CD4-positive, alpha-beta T cell treated with Interleukin-10 for 1 hour (primary cell): Measurements from ENCODE around the gene MPC1L.
"Not testable (repeated sequence)": the region's sequence is repeated elsewhere in the genome, so short reads cannot be mapped to it uniquely, and the experiment has no call there.

Source experiments
- DNase-seq: peaks from one replicate; pipeline ENCODE4 v3.0.0-alpha.2; 2020

The MPC1L gene

GRCh38 chrX:40623139-40623536 is at the start of gene MPC1L:
TSS of gene MPC1L (plus strand) at chrX:40623428. CDS start at chrX:40623566, 138 bp downstream.
- DNase-seq, result no peak

DNA sequence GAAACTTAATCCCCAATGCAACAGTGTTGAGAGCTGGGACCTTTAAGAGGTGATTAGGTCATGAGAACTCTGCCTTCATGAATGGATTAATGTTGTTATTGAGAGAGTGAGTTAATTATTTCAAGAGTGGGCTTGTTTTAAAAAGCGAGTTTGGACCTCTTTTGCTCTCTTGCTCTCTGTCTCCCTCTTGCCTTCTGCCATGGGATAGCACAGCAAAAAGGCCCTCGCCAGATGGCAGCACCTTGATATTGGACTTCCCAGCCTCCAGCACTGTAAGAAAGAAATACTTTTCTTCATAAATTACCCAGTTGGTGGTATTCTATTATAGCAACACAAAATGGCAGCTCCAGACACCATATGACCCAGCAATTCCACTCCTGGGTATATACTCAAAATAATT is 49.5 kb upstream of the MPC1L start:
- peak; percentile 55 for DNase-seq

DNA sequence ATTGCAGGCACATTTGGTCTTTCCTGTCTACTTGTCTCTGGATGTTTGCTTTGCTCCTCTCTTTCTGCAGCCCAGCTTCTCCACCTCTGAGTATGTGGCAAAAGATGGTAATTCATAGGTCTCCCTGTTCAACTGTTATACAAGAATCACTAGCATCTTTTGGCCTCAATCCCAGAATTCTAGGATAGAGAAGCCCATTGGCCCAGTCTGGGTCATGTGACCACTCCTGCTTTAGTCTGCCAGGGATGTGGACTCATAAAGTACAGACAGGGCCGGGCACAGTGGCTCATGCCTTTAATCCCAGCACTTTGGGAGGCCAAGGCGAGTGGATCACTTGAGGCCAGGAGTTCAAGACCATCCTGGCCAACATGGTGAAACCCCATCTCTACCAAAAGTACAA is 47.8 kb upstream of the MPC1L start:
- not testable (repeated sequence) for DNase-seq

DNA sequence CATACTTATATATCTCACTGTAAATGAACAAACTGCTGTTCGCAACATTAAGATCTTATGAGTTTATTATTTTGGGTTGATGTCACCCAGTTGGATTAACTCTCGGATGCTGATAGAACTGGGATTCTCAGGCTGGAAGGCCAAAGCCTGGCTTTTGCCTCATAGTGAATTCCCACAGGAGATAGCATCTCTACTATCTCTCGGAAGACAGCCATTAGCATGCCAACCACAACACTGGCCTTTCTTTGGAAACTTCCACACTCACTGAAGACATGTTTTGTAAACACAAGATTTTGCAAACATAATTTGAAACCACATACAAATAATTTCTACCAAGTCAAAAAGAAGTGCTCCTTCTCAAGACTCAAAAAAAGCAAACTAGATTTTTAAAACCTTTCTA is 46.9 kb upstream of the MPC1L start:
- no peak for DNase-seq

GRCh38 chrX:40578039-40578695 is 45.1 kb upstream of the MPC1L start:
- no peak for DNase-seq

- DNase-seq, result no peak
These were observed 44.1 kb upstream of the MPC1L start for GRCh38 chrX:40579141-40579540.

DNA sequence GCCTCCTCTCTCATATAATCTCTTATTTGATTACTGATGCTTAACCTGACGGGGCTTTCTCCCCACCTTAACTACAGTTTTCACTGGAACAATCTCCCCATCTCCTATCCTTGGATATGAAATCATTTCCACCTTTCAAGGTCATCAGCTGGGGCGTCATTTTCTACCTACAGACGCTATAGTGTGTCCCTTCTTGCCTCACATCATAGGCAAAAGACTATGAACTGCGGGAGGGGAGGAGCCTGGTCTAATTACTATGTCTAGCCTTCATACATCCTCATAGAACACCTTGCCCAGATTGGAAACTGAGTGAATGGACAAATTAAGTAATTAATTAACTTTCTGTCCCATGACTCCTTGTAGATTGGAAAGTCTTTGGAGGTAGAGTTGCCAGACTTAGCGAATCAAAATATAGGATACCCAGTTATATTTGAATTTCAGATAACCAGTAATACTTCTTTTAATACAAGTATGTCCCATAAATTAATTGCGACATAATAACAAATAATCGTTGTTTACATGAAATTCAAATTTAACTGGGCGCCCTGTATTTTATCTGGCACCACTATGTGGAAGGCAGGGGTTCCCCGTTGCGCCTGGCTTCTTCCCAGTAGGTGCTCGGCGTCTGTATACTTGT is 43.2 kb upstream of the MPC1L start:
- no peak for DNase-seq

GRCh38 chrX:40580537-40581335 is 42.5 kb upstream of the MPC1L start, which contains the start of gene ATP6AP2:
TSS of gene ATP6AP2 (plus strand) at chrX:40580970. CDS start at chrX:40581066, 96 bp downstream.
- peak; percentile 94 for DNase-seq

GRCh38 chrX:40581336-40581920 is 41.8 kb upstream of the MPC1L start:
- peak; percentile 35 for DNase-seq

- not testable (repeated sequence) for DNase-seq
These were observed 41.0 kb upstream of the MPC1L start for GRCh38 chrX:40582178-40582577.

- no peak for DNase-seq
These were observed 40.4 kb upstream of the MPC1L start for GRCh38 chrX:40582811-40583210.

DNA sequence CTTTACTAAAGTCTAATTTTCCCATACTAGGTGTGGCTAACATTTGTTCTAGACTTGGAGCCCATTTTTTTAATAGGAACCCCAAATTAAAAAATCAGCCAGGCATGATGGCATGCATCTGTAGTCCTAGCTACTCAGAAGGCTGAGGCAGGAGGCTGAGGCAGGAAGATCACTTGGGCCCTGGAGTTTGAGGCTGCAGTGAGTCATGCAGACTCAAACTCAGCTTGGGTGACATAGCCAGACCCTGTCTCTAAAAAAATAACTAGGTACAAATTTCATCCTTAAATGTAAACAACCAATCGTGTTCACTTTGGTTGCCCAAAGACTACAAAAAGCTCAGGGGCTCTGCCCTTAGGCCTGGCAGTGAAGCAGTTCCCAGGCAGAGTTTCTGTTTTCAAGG is 35.6 kb upstream of the MPC1L start:
- not testable (repeated sequence) for DNase-seq

DNA sequence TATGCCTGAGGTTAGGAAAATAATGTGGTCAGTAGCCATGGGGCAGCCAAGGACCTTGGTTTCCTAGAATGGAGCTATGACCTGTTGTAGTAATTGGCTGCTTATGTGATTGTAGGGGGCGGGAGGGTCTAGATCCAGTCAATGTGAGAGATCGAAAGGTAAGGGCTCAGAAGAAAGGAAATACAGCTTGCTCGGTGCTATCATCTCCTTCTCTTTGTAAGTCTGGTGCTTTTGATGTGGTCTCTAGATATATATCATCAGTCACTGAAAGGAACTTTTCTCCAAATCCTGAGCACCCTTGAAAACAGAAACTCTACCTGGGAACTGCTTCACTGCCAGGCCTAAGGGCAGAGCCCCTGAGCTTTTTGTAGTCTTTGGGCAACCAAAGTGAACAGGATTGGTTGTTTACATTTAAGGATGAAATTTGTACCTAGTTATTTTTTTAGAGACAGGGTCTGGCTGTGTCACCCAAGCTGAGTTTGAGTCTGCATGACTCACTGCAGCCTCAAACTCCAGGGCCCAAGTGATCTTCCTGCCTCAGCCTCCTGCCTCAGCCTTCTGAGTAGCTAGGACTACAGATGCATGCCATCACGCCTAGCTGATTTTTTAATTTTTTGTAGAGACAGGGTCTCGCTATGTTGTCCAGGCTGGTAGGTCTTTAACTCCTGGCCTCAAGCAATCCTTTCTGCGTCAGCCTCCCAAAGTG is 33.5 kb upstream of the MPC1L start:
- DNase-seq, result peak; percentile 41

DNA sequence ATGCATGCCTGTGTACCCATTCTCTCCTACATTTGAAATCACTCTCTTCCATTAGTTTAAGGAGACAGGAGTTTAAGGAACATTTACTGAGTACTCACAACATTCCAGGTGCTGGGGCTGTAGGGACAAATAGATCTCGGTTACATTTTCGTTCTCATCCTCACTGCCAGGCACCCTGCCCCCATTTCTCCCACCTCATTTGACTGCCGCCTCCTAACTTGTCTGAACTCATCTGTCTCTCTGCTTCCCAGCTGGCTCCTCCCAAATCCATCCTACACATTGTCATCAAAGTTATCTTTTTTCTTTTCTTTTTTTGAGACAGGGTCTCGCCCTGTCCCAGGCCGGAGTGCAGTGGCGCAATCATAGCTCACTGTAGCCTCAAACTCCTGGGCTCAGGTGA is 19.8 kb upstream of the MPC1L start:
- DNase-seq, result no peak

DNA sequence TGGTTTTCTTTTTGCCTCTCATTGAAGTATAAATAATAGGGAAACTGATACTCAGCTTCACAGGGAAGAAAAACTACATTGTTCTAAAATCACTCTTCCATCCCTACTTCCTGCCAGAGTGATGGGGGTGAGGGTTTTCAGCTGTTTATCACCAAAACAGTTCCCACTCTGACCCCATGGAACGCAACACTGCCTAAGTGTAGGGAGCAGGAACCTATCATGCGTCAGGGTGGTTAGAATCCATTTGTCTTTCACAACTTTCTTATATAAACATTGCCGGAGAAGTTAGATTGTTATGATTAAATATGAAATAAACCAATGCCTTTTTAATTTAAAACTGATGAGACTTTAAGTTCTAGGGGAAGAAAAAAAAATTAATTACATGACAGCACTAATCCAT is 15.8 kb upstream of the MPC1L start:
- DNase-seq, result no peak

- DNase-seq, result no peak
These were observed 10.7 kb upstream of the MPC1L start for GRCh38 chrX:40612511-40612910.

DNA sequence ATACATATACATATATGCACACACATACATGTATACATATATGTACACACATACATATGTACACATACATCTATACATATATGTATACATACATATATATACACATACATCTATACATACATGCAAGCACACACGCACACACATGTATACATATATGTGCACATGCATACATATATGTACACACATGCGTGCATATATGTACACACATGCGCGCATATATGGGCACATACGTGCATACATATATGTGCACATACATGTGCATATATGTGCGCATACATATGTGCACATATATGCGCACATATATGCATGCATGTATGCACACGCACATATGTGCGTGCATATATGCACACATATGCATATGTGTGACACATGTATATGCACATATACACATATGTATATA is 7.3 kb upstream of the MPC1L start:
- no peak for DNase-seq

GRCh38 chrX:40617566-40617965 is 5.7 kb upstream of the MPC1L start:
- DNase-seq, result no peak

DNA sequence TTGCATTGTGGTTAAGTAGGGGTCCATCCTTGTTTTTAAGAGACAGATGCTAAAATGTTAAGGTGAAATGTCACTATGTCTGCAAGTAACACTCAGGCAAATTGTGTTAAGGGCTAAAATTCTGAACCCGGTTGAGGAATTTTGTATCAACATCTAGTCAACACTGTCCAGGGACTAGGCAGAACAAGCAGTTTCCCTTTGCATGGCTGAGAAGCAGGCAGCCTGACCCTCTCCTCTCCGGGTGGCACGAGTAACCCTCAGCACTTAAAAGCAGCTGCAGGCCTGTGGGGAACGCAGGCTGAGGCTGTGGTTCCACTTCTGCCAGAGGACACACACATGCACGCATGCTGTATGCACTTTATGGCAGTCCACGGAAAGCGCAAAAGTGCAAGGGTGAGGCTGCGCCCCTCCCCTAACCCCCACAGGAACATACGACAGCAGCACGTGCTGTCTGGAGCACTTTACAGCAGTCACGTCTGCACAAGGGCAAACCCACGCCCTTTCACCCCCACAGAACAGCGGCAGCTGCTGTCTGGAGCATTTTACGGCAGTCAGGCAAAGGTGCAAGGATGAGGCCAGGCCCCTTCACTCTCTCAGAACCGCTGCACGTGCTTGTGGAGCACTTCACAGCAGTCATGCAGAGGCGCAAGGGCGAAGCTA is 619 bp upstream of the MPC1L start:
- DNase-seq, result no peak

- DNase-seq, result no peak
These were observed 437 bp downstream of the MPC1L start for GRCh38 chrX:40623665-40624064.

- DNase-seq, result no peak
These were observed 2.1 kb downstream of the MPC1L start for GRCh38 chrX:40625294-40625693.

DNA sequence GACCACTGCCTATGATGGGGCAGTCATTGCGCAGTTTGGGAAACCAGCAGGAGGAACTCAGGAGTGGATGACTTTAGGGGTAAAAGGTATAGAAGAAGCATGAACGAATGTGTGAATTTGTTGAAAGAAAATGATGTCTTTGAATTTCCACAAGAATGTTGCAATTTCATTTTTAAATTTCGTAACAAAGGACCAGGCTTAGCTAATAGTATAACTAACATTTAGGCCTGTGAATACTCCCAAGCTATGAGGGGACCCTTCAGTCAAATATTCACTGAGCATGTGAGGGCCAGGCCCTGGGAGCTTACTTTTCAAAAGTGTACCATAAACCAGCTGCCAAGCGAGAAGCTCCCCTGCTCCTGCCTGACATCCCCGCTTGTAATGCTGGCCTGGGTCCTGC is 5.3 kb downstream of the MPC1L start:
- no peak for DNase-seq
